HCT116 (cell line): Measurements from ENCODE around the gene SLTM. TPM values are rescaled to one million over a fixed set of nuclear protein-coding genes. Genes with fewer than 3 reads are reported as not detected.

Experiments
- ATAC-seq: fragments of 200-7000 bp; cut with Tn5 transposase; 2 replicates; pipeline ENCODE4 v1.9.1; 2020; ENCODE audit warnings: mild to moderate bottlenecking, moderate library complexity
- BruUV-seq: library from RNA; stranded (reverse); fragments of 400-500 nt; replicated peaks from 2 replicates; lab custom pipeline; 2021; lab: Mats Ljungman, UMichigan
- CTCF ChIA-PET: fragments of 300-600 bp; sonication (Branson Sonifier 250); formaldehyde crosslinking; loops from one replicate; lab custom pipeline; 2021; ENCODE audit warnings: antibody characterized with exemption; lab: Charles Lee
- POLR2A ChIA-PET: fragments of 300-600, 350-600 bp; sonication (Branson Sonifier 250); formaldehyde crosslinking; loops from one replicate; lab custom pipeline; 2021; ENCODE audit warnings: antibody characterized with exemption; lab: Charles Lee
- RAD21 ChIA-PET, 2 experiments: fragments of 300-600 bp; sonication (Branson Sonifier 250); formaldehyde crosslinking; loops; one replicate each; lab custom pipeline; 2023; ENCODE audit warnings: low total read pairs in 2 of 2; ENCODE audit not compliant: uncharacterized antibody in 2 of 2, unreplicated experiment in 2 of 2, low non-redundant PET in 1 of 2; lab: Charles Lee
- DNase-seq: peaks from one replicate; pipeline ENCODE4 v3.0.0-alpha.2; 2010; ENCODE audit warnings: low read depth, low spot score
- H2AFZ ChIP-seq: fragments of 200-600 bp; shearing (Covaris generic), sonication (generic); 2 replicates; pipeline ENCODE4 v1.6.1; 2017; ENCODE audit warnings: low read depth, mixed run types, mixed read lengths, antibody characterized with exemption, low read length; ENCODE audit not compliant: poor library complexity, severe bottlenecking
- H3K27ac ChIP-seq: 2 replicates; pipeline ENCODE4 v1.5.1; 2012; ENCODE audit warnings: low read depth, low read length
- H3K27me3 ChIP-seq: fragments of 200-600 bp; sonication (generic); 2 replicates; pipeline ENCODE4 v1.6.1; 2016; ENCODE audit warnings: mixed run types, low read length, mixed read lengths; ENCODE audit not compliant: insufficient read depth
- H3K36me3 ChIP-seq, 2 experiments: fragments of 200-500 bp in 1 of 2; fragments of 200-600 bp in 1 of 2; sonication (Bioruptor generic) in 1 of 2; sonication (generic) in 1 of 2; 2 replicates each; pipeline versions ENCODE4 v1.5.1 to v1.6.1; 2014 to 2016; ENCODE audit warnings: low read length in 2 of 2, inconsistent platforms in 1 of 2, mixed read lengths in 1 of 2, mixed run types in 1 of 2; ENCODE audit not compliant: insufficient read depth in 2 of 2, control insufficient read depth in 1 of 2
- H3K4me1 ChIP-seq, 2 experiments: fragments of 200-600 bp in 1 of 2; sonication (generic) in 1 of 2; 2 replicates each; pipeline versions ENCODE4 v1.5.1 to v1.6.1; 2012 to 2017; ENCODE audit warnings: low read length in 2 of 2, inconsistent platforms in 1 of 2, mild to moderate bottlenecking in 1 of 2, mixed read lengths in 1 of 2, mixed run types in 1 of 2, moderate library complexity in 1 of 2; ENCODE audit not compliant: insufficient read depth in 2 of 2, control insufficient read depth in 1 of 2
- H3K4me2 ChIP-seq: fragments of 200-600 bp; sonication (generic); 2 replicates; pipeline ENCODE4 v1.6.1; 2017; ENCODE audit warnings: mixed run types, low read length, mixed read lengths
- H3K4me3 ChIP-seq, 2 experiments: fragments of 200-600 bp in 1 of 2; sonication (generic) in 1 of 2; replicated peaks in 1 of 2; 2 replicates each; pipeline ENCODE4 v1.5.1; 2011 to 2016; ENCODE audit warnings: low read length in 2 of 2, control low read depth in 1 of 2, low read depth in 1 of 2, mild to moderate bottlenecking in 1 of 2, mixed read lengths in 1 of 2, mixed run types in 1 of 2
- H3K79me2 ChIP-seq: fragments of 200-600 bp; sonication (generic); 2 replicates; pipeline ENCODE4 v1.6.1; 2017; ENCODE audit warnings: mild to moderate bottlenecking, mixed run types, low read length, moderate library complexity, mixed read lengths; ENCODE audit not compliant: insufficient read depth
- H3K9ac ChIP-seq: fragments of 200-600 bp; sonication (generic); 2 replicates; pipeline ENCODE4 v1.6.1; 2016; ENCODE audit warnings: low read length, mixed read lengths
- H3K9me2 ChIP-seq: fragments of 200-600 bp; sonication (generic), shearing (Covaris generic); 2 replicates; pipeline ENCODE4 v1.6.1; 2017; ENCODE audit warnings: mixed run types, mild to moderate bottlenecking, moderate library complexity; ENCODE audit not compliant: insufficient read depth
- H3K9me3 ChIP-seq, 2 experiments: fragments of 200-500 bp in 1 of 2; fragments of 200-600 bp in 1 of 2; sonication (Bioruptor generic) in 1 of 2; sonication (generic) in 1 of 2; 2 replicates each; pipeline ENCODE4 v1.6.1; 2014 to 2017; ENCODE audit warnings: low read length in 2 of 2, mixed read lengths in 2 of 2, inconsistent platforms in 1 of 2, low read depth in 1 of 2, mild to moderate bottlenecking in 1 of 2, mixed run types in 1 of 2, moderate library complexity in 1 of 2; ENCODE audit not compliant: control insufficient read depth in 1 of 2, insufficient read depth in 1 of 2
- H4K20me1 ChIP-seq: fragments of 200-600 bp; sonication (generic), shearing (Covaris generic); 2 replicates; pipeline ENCODE4 v1.6.1; 2017; ENCODE audit warnings: mixed run types, mild to moderate bottlenecking, moderate library complexity; ENCODE audit not compliant: insufficient read depth
- CBX3 ChIP-seq: IDR thresholded peaks from 2 replicates; pipeline ENCODE4 v1.6.1; 2012; ENCODE audit warnings: low read depth
- CEBPB ChIP-seq: IDR thresholded peaks from 2 replicates; pipeline ENCODE4 v1.6.1; 2012; ENCODE audit warnings: low read depth
- EGR1 ChIP-seq: IDR thresholded peaks from 2 replicates; pipeline ENCODE4 v1.6.1; 2012; ENCODE audit warnings: low read depth
- ELF1 ChIP-seq: IDR thresholded peaks from 2 replicates; pipeline ENCODE4 v1.6.1; 2012; ENCODE audit warnings: low read depth, borderline replicate concordance
- EZH2 ChIP-seq: fragments of 200-600 bp; sonication (generic); IDR thresholded peaks from 2 replicates; pipeline ENCODE4 v1.6.1; 2017; ENCODE audit warnings: antibody characterized with exemption, mixed run types
- EZH2phosphoT487 ChIP-seq: fragments of 200-600 bp; IDR thresholded peaks from 2 replicates; pipeline ENCODE4 v1.6.1; 2018; ENCODE audit warnings: antibody characterized with exemption, borderline replicate concordance
- FOSL1 ChIP-seq: IDR thresholded peaks from 2 replicates; pipeline ENCODE4 v1.6.1; 2012; ENCODE audit warnings: low read depth
- JUND ChIP-seq: IDR thresholded peaks from 2 replicates; pipeline ENCODE4 v1.6.1; 2012
- POLR2A ChIP-seq: IDR thresholded peaks from 2 replicates; pipeline ENCODE4 v1.7.0; 2011; ENCODE audit warnings: borderline replicate concordance; ENCODE audit not compliant: insufficient read depth, insufficient read length; ENCODE audit errors: extremely low read depth
- POLR2AphosphoS5 ChIP-seq: IDR thresholded peaks from 2 replicates; pipeline ENCODE4 v1.6.1; 2011; ENCODE audit warnings: mild to moderate bottlenecking, low read depth, low read length, moderate library complexity
- RAD21 ChIP-seq: IDR thresholded peaks from 2 replicates; pipeline ENCODE4 v1.6.1; 2012; ENCODE audit warnings: low read depth, mild to moderate bottlenecking
- SIN3A ChIP-seq: IDR thresholded peaks from 2 replicates; pipeline ENCODE4 v1.6.1; 2012; ENCODE audit warnings: low read depth
- SP1 ChIP-seq: IDR thresholded peaks from 2 replicates; pipeline ENCODE4 v1.6.1; 2012; ENCODE audit warnings: low read depth
- SRF ChIP-seq: IDR thresholded peaks from 2 replicates; pipeline ENCODE4 v1.6.1; 2012; ENCODE audit warnings: low read depth
- TCF7L2 ChIP-seq: IDR thresholded peaks from 2 replicates; pipeline ENCODE4 v1.7.0; 2011; ENCODE audit warnings: borderline replicate concordance, inconsistent platforms; ENCODE audit not compliant: insufficient read depth, insufficient read length; ENCODE audit errors: extremely low read depth
- YY1 ChIP-seq: IDR thresholded peaks from 2 replicates; pipeline ENCODE4 v1.6.1; 2011; ENCODE audit warnings: low read length, low read depth, moderate library complexity, mild to moderate bottlenecking; ENCODE audit not compliant: insufficient replicate concordance; ENCODE audit errors: extremely low read depth
- ZFX ChIP-seq: fragments of 450-650 bp; IDR thresholded peaks from 2 replicates; pipeline ENCODE4 v1.6.1; 2017
- ZNF274 ChIP-seq: fragments of 200-500 bp; sonication (Bioruptor generic); IDR thresholded peaks from 2 replicates; pipeline ENCODE4 v1.6.1; 2014; ENCODE audit warnings: mild to moderate bottlenecking, low read depth, low read length, inconsistent platforms
- intact Hi-C: fragments of 100-400 bp; cut with micrococcal nuclease; formaldehyde crosslinking; loops from 2 replicates; pipeline ENCODE4 v1.10.0; 2022
- total RNA-seq: library from RNA; stranded (reverse); gene quantifications from one replicate; pipeline ENCODE4 v1.2.1, GENCODE V29; 2021; ENCODE audit not compliant: unreplicated experiment
- TF ChIP-seq, protein P1 (sequence below), 3 experiments: fragments of 200-600 bp in 1 of 3; sonication (generic) in 1 of 3; IDR thresholded peaks in 2 of 3; conservative IDR thresholded peaks in 1 of 3; 2 replicates each; pipeline ENCODE4 v1.5.1; 2012 to 2017; ENCODE audit warnings: low read depth in 2 of 3, low read length in 2 of 3, antibody characterized with exemption in 1 of 3, borderline replicate concordance in 1 of 3, control low read depth in 1 of 3, mild to moderate bottlenecking in 1 of 3, mixed read lengths in 1 of 3, mixed run types in 1 of 3, moderate library complexity in 1 of 3; ENCODE audit not compliant: insufficient read depth in 1 of 3
- TF ChIP-seq, protein P2 (sequence below): IDR thresholded peaks from 2 replicates; pipeline ENCODE4 v1.6.1; 2012; ENCODE audit warnings: low read depth
- TF ChIP-seq, protein P3 (sequence below): IDR thresholded peaks from 2 replicates; pipeline ENCODE4 v1.6.1; 2012
- TF ChIP-seq, protein P4 (sequence below): IDR thresholded peaks from 2 replicates; pipeline ENCODE4 v1.6.1; 2012

SLTM gene
- total RNA-seq, 1 experiment from 2014 or later = 88.7 TPM

DNA sequence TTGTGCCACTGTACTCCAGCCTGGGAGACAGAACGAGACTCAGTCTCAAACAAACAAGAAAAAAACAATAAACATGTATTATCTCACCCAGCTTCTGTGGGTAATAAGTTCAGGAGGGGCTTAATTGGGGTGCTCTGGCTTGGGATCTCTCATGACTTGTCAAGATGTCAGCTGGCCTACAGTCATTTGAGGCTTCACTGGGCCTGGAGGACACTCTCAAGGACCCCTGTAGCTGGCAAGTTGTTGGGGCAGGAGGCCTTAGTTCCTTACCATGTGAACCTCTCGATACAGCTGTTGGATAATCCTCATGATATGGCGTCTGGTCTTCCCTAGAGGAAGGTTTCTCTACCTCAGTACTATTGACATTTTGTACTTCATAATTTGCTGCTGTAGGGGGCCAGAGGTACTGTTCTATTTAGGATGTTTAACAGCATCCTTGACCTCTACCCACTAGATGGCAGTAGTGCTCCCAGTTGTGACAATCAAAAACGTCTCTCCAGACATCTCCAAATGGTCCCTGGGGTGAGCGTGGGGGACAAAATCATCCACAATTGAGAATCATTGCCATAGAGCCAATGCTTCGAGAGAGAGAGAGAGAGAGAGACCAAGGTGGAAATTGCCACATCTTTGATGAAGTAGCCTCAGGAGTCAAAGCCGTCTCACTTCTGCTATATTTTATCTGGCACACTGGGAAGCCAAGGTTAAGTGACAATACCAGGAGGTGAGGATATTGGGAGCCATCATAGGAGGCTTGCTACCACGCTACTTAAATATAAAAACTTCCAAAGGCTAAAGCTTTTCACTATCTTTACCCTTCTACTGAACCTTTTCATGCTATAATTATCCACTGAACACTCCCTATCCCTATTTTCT lies 23.9 kb upstream of the SLTM start:
- Histone ChIP-seq H3K27me3 (no peaks in the 10 kb centered on the region), H3K27ac (no peak overlapping the region), H3K36me3 (no peaks in the 10 kb centered on the region), H2AFZ (peak overlapping the region; percentile 96), H3K4me1 (peaks cover 10 to 22% of the 10 kb centered on the region in 2 experiments), H4K20me1 (no peaks in the 10 kb centered on the region), H3K9me3 (no peaks in the 10 kb centered on the region), H3K9ac (no peak overlapping the region), H3K79me2 (no peaks in the 10 kb centered on the region), H3K9me2 (no peaks in the 10 kb centered on the region), H3K4me3 (no peak overlapping the region), H3K4me2 (peak overlapping the region; percentile 48)
- ChIA-PET CTCF (interaction anchor here (1.0 to 1.3 kb wide), 2 partner anchors 10 to 735 kb away, joined by 3 to 4 read pairs; no protein-coding TSS in a partner anchor), POLR2A (no interaction called here), RAD21 (no interaction called here)
- peak; percentile 96 for ATAC-seq
- intact Hi-C loops = loop anchor here (5.0 to 10.0 kb wide), 2 partner anchors 535 to 733 kb away; no protein-coding TSS in a partner anchor
- peak; percentile 81 for DNase-seq
- no TSS peak for BruUV-seq
- TF ChIP-seq SIN3A (no peak), FOSL1 (no peak), ZFX (no peak), EZH2phosphoT487 (no peak), EZH2 (no peak), JUND (no peak), CEBPB (no peak), ZNF274 (no peak), SRF (no peak), TCF7L2 (no peak), ELF1 (no peak), EGR1 (no peak), YY1 (no peak), CBX3 (peak; percentile 42; the same call in 1 of the 2 replicates), SP1 (no peak), POLR2AphosphoS5 (no peak), POLR2A (no peak), RAD21 (peak; percentile 75)
- TF ChIP-seq, protein P1, sequence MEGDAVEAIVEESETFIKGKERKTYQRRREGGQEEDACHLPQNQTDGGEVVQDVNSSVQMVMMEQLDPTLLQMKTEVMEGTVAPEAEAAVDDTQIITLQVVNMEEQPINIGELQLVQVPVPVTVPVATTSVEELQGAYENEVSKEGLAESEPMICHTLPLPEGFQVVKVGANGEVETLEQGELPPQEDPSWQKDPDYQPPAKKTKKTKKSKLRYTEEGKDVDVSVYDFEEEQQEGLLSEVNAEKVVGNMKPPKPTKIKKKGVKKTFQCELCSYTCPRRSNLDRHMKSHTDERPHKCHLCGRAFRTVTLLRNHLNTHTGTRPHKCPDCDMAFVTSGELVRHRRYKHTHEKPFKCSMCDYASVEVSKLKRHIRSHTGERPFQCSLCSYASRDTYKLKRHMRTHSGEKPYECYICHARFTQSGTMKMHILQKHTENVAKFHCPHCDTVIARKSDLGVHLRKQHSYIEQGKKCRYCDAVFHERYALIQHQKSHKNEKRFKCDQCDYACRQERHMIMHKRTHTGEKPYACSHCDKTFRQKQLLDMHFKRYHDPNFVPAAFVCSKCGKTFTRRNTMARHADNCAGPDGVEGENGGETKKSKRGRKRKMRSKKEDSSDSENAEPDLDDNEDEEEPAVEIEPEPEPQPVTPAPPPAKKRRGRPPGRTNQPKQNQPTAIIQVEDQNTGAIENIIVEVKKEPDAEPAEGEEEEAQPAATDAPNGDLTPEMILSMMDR (IDR thresholded peaks at IDR 0.05 in 2 of 3, conservative IDR thresholded peaks at IDR 0.05 in 1 of 3; ENCODE audit: borderline replicate concordance in 1 of 3, insufficient read depth in 1 of 3, low read depth in 2 of 3, low read length in 2 of 3) = peak; percentile 79 to 90 (median 82)
- TF ChIP-seq, protein P2, sequence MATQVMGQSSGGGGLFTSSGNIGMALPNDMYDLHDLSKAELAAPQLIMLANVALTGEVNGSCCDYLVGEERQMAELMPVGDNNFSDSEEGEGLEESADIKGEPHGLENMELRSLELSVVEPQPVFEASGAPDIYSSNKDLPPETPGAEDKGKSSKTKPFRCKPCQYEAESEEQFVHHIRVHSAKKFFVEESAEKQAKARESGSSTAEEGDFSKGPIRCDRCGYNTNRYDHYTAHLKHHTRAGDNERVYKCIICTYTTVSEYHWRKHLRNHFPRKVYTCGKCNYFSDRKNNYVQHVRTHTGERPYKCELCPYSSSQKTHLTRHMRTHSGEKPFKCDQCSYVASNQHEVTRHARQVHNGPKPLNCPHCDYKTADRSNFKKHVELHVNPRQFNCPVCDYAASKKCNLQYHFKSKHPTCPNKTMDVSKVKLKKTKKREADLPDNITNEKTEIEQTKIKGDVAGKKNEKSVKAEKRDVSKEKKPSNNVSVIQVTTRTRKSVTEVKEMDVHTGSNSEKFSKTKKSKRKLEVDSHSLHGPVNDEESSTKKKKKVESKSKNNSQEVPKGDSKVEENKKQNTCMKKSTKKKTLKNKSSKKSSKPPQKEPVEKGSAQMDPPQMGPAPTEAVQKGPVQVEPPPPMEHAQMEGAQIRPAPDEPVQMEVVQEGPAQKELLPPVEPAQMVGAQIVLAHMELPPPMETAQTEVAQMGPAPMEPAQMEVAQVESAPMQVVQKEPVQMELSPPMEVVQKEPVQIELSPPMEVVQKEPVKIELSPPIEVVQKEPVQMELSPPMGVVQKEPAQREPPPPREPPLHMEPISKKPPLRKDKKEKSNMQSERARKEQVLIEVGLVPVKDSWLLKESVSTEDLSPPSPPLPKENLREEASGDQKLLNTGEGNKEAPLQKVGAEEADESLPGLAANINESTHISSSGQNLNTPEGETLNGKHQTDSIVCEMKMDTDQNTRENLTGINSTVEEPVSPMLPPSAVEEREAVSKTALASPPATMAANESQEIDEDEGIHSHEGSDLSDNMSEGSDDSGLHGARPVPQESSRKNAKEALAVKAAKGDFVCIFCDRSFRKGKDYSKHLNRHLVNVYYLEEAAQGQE = no peak
- TF ChIP-seq, protein P3, sequence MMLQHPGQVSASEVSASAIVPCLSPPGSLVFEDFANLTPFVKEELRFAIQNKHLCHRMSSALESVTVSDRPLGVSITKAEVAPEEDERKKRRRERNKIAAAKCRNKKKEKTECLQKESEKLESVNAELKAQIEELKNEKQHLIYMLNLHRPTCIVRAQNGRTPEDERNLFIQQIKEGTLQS = no peak
- TF ChIP-seq, protein P4, sequence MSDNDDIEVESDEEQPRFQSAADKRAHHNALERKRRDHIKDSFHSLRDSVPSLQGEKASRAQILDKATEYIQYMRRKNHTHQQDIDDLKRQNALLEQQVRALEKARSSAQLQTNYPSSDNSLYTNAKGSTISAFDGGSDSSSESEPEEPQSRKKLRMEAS = no peak
